Fibroblast of villous mesenchyme (primary cell): ENCODE measurements around the gene KCTD12. TPM values are rescaled to one million over a fixed set of nuclear protein-coding genes. Genes with fewer than 3 reads are reported as not detected.

Source experiments
- DNase-seq: peaks from one replicate; pipeline ENCODE4 v3.0.0-alpha.2; 2010; ENCODE audit warnings: low read depth
- H3K4me3 ChIP-seq: 2 replicates; pipeline ENCODE4 v1.5.1; 2011; ENCODE audit warnings: low read depth, mild to moderate bottlenecking, low read length
- CTCF ChIP-seq: IDR thresholded peaks from 2 replicates; pipeline ENCODE4 v1.5.1; 2012; ENCODE audit warnings: low read depth, mild to moderate bottlenecking, low read length; ENCODE audit not compliant: insufficient read depth
- total RNA-seq: library from RNA; depleted of rRNA; stranded (reverse); fragments of >200 nt; gene quantifications from 2 replicates; pipeline ENCODE4 v1.2.3, GENCODE V29; 2012

Gene KCTD12
- total RNA-seq, 1 donor, result 18.6 TPM

GRCh38 chr13:76837801-76838200, 48.4 kb downstream of the KCTD12 start:
- no peak for TF ChIP-seq CTCF
- H3K4me3 ChIP-seq, result no peak overlapping the region
- no peak for DNase-seq

GRCh38 chr13:76836311-76836710, 49.9 kb downstream of the KCTD12 start:
- no peak for DNase-seq
- TF ChIP-seq CTCF, result no peak
- no peak overlapping the region for H3K4me3 ChIP-seq

- H3K4me3 ChIP-seq, result no peak overlapping the region
- TF ChIP-seq CTCF, result no peak
- no peak for DNase-seq
Measured at GRCh38 chr13:76833441-76833954, 52.7 kb downstream of the KCTD12 start.

- no peak for TF ChIP-seq CTCF
Measured at GRCh38 chr13:76832258-76832988, 53.8 kb downstream of the KCTD12 start.

GRCh38 chr13:76830805-76831204, 55.4 kb downstream of the KCTD12 start:
- H3K4me3 ChIP-seq, result no peak overlapping the region
- DNase-seq, result no peak
- no peak for TF ChIP-seq CTCF

More at GRCh38 chr13:76832258-76832988, 53.8 kb downstream of the KCTD12 start:
- no peak overlapping the region for H3K4me3 ChIP-seq
- no peak for DNase-seq

Other genes starting within 250 kb of the KCTD12 start
- gene ACOD1, start 62.1 kb upstream of the KCTD12 start, total RNA-seq, result not detected in 2 replicates
- gene CLN5, start 105.7 kb upstream of the KCTD12 start, total RNA-seq, result 24.5 and 38.4 TPM in 2 replicates
- gene FBXL3, start 140.8 kb upstream of the KCTD12 start, total RNA-seq, result 53.1 and 61.3 TPM in 2 replicates